ENCODE results near the gene PLSCR2.
"Not testable (repeated sequence)": the region's sequence is repeated elsewhere in the genome, so short reads cannot be mapped to it uniquely, and the experiment has no call there.

Gene PLSCR2

DNA sequence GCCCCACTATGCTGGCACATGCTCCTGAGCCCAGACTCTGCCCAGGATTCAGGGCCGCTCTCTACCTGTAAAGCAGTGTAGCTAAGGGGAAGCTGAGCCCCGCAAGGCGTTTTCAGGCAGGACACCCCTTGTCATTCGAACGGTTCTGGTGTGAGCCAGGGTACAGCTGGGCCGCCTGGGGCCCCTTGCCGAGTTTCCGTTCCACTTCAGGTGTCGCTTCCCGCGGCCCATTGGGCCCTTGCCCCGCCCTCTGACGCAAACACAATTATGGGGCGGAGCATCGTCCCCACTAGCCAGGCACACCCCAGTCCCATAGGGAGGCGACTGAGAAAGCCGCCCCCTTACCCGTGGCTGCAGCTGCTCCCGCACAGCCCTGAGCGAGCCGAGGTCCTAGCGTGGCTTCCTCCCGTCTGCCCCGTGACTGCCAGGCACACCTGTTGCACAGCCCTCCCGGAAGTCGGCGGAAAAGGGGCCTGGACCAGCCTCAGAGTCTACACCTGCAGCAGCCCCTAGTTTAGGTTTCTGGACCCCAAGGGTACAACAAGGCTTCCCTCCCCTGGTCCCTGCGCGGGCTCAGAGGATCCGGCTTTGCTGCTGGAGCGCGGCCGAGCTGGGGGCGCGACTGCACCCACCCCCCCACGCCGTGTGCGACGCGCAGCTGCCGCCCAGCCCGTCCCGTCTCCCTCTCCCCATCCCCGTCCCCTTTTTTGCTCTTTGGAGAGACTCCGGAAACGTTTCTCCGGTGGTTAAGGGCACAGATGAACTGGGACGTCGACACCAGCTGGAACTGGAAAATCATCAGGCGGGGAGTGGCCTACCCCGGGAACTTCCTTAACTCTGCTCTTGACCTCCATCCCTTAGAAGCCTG is at the start of gene PLSCR2:
Gene PLSCR2, minus strand, starts transcription at position 412 of the 868 bp plus-strand sequence. CDS start 9,657 bp downstream, outside the sequence.
- DNase-seq (ENCODE audit: low spot score), result peak; percentile 58

- DNase-seq (ENCODE audit: low spot score), result no peak
Measured at GRCh38 chr3:146517684-146518435, 48.5 kb upstream of the PLSCR2 start.

- no peak for DNase-seq (ENCODE audit: low spot score)
Measured at GRCh38 chr3:146513386-146514051, 44.2 kb upstream of the PLSCR2 start.

GRCh38 chr3:146511402-146512134 is 42.2 kb upstream of the PLSCR2 start:
- no peak for DNase-seq (ENCODE audit: low spot score)

DNA sequence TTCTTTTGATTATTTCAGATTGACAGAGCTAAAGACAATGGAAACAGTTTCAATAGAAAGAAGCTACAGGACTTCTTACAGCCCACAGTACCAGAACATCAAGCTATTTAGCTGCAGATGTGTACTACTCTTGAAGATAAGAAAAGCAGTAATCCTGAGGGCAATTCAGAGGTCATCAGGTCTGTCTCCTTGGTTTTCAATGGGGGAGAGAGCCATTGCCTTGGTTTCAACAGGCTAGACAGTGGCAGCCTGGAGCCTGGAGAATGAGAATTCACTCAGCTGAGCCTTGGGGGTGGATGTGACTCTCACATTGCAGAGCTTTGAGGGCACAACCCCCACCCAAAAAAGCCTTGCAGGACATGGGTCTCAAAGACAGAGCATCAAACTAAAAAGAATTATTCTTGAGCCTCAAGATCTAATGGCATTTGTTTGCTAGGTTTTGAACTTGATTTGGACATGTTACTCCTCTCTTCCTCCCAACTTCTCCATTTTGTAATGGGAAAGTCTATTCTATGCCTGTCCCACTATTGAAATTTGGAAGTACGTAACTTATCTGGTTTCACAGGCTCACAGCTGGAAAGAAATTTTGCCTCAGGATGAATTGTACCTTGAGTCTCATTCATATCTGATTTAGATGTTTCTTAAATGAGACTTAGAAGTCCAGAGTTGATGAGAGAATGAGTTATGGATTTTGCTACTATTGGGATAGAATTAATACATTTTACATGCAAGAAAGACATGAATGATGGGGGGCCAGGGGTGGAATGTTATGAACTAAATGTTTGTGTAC is 38.2 kb upstream of the PLSCR2 start:
- DNase-seq (ENCODE audit: low spot score), result no peak

DNA sequence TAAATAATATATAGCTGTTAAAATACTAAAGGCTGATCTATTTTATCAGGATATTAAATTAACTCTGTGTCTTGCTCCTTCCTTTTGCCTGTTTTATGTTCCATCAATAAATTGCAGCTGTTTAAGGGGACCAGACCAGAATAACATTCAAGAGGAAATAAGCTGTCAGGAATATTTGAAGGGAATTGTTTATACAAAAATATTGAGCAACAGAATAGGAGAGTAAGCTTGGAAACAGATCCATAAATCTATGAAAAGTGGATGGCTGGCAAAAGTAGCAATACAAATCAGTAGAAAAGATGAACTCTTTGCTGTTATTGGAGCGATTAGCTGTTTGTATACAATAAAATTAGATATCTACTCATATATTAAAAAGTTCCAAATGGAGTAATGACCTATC is 36.2 kb upstream of the PLSCR2 start:
- no peak for DNase-seq (ENCODE audit: low spot score)

DNA sequence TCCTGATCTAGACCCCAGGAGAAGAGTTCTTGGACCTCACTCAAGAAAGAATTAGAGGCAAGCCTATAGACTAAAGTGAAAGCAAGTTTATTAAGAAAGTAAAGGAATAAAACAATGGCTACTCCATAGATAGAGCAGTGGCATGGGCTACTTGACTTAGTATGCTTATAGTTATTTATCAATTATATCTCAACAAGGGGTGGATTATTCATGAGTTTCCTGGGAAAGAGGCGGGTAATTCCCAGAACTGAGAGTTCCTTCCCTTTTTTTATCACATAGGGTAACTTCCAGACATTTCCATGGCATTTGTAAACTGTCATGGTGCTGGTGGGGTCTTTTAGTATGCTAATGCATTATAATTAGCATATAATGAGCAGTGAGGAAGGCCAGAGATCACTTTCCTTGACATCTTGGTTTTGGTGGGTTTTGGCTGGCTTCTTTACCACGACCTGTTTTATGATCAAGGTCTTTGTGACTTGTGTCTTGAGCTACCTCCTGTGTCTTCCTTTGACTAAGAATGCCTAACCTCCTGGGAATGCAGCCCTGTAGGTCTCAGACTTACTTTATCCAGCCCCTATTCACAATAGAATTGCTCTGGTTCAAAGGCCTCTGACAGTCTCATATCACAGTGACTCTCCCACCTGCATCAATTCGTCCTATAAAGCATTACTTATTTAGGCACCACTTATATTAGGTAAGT is 35.3 kb upstream of the PLSCR2 start:
- no peak for DNase-seq (ENCODE audit: low spot score)

- no peak for DNase-seq (ENCODE audit: low spot score)
Measured at GRCh38 chr3:146503461-146504202, 34.3 kb upstream of the PLSCR2 start.

- DNase-seq (ENCODE audit: low spot score), result no peak
Measured at GRCh38 chr3:146502887-146503460, 33.6 kb upstream of the PLSCR2 start.

GRCh38 chr3:146501752-146502151 is 32.4 kb upstream of the PLSCR2 start:
- DNase-seq (ENCODE audit: low spot score), result no peak

GRCh38 chr3:146499701-146500100 is 30.3 kb upstream of the PLSCR2 start:
- no peak for DNase-seq (ENCODE audit: low spot score)

- no peak for DNase-seq (ENCODE audit: low spot score)
Measured at GRCh38 chr3:146498002-146498736, 28.8 kb upstream of the PLSCR2 start.

GRCh38 chr3:146497145-146497843 is 27.9 kb upstream of the PLSCR2 start:
- not testable (repeated sequence) for DNase-seq (ENCODE audit: low spot score)

DNA sequence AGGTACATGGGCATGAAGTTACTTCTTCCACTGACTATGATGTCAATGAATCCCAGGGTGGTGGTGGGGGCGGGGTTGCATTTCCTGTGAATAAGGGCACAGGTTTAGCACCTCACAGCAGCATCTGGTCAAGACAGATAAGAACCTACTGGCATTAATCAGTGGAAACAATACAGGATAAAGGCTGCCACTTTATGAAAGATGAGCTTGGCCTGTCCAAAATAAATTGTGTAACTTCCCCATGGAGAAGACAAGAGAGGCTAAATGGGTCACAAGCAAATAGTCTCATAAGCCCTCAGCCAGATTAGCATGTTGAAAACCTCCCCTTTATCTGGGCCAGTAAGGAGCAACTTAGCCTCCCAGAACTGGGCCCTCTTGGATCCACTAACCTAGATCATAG is 27.4 kb upstream of the PLSCR2 start:
- no peak for DNase-seq (ENCODE audit: low spot score)

DNA sequence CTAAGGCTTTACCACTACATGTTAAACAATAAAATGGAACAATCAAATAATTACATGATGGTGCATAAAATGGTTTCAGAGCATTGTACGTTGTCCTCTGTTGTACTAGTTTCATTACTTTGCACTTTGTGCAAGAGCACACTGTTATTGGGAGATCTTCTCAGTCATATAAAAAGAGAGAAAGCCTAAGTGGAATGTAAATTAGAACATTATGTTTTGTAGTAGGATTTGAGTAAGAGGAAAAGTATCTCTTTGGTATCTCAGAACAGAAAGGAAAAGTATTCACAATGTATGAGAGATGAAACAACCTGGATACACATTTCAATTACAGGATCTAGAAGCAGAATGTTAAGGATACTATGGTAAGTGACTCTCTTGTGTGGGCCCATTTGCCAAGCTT is 26.9 kb upstream of the PLSCR2 start:
- DNase-seq (ENCODE audit: low spot score), result no peak

DNA sequence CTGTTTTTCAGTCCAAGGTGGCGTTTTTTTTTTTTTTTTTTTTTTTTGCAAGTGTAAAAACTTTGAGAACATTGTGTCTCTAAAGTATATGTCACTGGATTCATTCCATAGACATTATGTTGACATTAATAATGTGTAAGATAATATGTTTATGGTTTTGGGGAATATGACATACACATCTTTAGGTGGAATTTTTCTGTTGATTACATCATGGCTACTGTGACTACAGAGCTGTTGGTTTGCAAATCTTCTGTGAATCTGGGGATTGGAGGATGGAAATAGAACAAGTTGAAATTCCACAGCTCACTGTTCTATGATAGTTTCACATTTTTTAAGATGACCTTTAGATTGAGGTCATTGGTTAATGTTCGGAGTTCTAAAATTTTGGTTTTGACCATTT is 24.4 kb upstream of the PLSCR2 start:
- DNase-seq (ENCODE audit: low spot score), result no peak

GRCh38 chr3:146493221-146493620 is 23.9 kb upstream of the PLSCR2 start:
- DNase-seq (ENCODE audit: low spot score), result no peak

DNA sequence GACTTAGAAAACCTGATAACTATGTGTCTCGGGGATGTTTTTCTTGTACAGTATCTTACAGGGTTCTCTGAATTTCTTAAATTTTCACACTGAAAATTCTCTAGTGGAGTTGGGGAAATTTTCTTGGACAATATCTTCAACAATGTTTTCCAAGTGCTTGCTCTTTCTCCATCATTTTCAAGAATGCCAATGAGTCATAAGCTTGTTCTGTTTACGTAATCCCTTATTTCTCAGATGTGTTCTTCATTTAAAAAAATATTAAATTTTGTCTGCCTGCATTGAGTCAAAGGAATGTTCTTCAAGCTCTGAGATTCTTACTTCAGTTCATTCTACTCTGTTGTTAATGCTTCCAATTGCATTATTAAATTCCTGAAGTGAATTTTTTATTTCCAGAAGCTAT is 21.9 kb upstream of the PLSCR2 start:
- DNase-seq (ENCODE audit: low spot score), result no peak
